ENCODE results near the gene ANKRD28. TPM values are rescaled to one million over a fixed set of nuclear protein-coding genes. Genes with fewer than 3 reads are reported as not detected.

Gene ANKRD28
- total RNA-seq, 2 experiments from 2014 or later: 52.9 to 59.9 TPM

DNA sequence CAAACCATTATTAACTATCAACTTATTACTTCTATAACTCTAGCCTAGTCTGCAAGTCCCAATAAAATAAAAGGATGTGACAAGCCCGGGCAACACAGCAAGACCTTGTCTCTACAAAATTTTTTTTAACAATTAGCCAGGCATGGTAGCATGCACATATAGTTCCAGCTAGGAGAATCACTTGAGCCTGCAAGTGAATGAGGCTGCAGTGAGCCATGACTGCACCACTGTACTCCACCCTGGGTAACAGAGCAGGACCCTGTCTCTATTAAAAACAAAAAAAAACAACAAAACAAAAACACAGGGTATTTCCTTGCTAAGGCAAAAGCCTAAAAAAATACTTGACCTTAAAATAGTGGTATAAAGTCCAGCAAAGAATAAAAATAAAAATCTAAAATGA, 31.4 kb downstream of the ANKRD28 start:
- Histone ChIP-seq H3K4me2 (ENCODE audit: low read length) (no peak overlapping the region), H4K20me1 (ENCODE audit: insufficient read depth, low read length) (no peaks in the 10 kb centered on the region), H2AFZ (ENCODE audit: low read length) (no peak overlapping the region), H3K27ac (ENCODE audit: low read depth, low read length, poor library complexity, severe bottlenecking) (no peak overlapping the region), H3K9me2 (ENCODE audit: insufficient read depth, low read length) (no peaks in the 10 kb centered on the region), H3K4me3 (ENCODE audit: low read depth, low read length, poor library complexity, severe bottlenecking) (no peak overlapping the region), H3K4me1 (ENCODE audit: insufficient read depth, low read length, poor library complexity, severe bottlenecking) (no peaks in the 10 kb centered on the region), H3K36me3 (ENCODE audit: insufficient read depth, low read length) (peaks cover 12% of the 10 kb centered on the region; the same call in 1 of the 2 replicates), H3K9me3 (ENCODE audit: low read length) (no peaks in the 10 kb centered on the region), H3K79me2 (ENCODE audit: insufficient read depth, low read depth, low read length) (peaks cover 8% of the 10 kb centered on the region; the same call in 1 of the 2 replicates)
- no TSS peak for BruUV-seq (replicated peaks)
- ChIA-PET CTCF (ENCODE audit: unreplicated experiment) (no interaction called here), POLR2A (interaction anchor here (0.6 to 1.4 kb wide), 3 partner anchors 10 to 436 kb away, joined by 3 read pairs; no protein-coding TSS in a partner anchor)
- TF ChIP-seq, protein P1, sequence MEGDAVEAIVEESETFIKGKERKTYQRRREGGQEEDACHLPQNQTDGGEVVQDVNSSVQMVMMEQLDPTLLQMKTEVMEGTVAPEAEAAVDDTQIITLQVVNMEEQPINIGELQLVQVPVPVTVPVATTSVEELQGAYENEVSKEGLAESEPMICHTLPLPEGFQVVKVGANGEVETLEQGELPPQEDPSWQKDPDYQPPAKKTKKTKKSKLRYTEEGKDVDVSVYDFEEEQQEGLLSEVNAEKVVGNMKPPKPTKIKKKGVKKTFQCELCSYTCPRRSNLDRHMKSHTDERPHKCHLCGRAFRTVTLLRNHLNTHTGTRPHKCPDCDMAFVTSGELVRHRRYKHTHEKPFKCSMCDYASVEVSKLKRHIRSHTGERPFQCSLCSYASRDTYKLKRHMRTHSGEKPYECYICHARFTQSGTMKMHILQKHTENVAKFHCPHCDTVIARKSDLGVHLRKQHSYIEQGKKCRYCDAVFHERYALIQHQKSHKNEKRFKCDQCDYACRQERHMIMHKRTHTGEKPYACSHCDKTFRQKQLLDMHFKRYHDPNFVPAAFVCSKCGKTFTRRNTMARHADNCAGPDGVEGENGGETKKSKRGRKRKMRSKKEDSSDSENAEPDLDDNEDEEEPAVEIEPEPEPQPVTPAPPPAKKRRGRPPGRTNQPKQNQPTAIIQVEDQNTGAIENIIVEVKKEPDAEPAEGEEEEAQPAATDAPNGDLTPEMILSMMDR (conservative IDR thresholded peaks at IDR 0.05; ENCODE audit: low read length): no peak
- TF ChIP-seq EZH2phosphoT487 (IDR thresholded peaks at IDR 0.05; ENCODE audit: borderline replicate concordance, low read depth, low read length): no peak
- intact Hi-C loops (cut with micrococcal nuclease; ENCODE audit: unreplicated experiment): no loop called here
- no peak for DNase-seq (ENCODE audit: low spot score)

DNA sequence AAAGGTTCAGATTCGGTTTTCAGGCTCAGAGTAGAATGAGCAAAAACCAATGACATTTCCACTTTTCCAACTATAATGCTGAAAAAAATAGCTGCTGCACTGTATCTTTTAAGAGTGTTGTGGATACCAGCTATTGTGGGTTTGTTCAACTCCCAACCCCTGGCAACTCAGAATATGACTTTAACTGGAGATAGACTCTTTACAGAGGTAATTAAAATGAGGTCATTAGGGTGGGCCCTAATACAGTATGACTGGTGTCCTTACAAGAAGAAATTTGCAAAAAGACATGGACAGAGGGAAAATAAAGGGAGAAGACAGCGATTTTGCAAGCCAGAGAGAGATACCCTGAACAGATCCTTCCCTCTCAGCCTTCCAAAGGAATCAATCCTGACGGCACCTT, 39.5 kb downstream of the ANKRD28 start:
- H3K9me3 ChIP-seq (ENCODE audit: low read length): no peaks in the 10 kb centered on the region
- no peak overlapping the region for H3K27ac ChIP-seq (ENCODE audit: low read depth, low read length, poor library complexity, severe bottlenecking)
- no peak for DNase-seq (ENCODE audit: low spot score)
- ChIA-PET CTCF (ENCODE audit: unreplicated experiment) (no interaction called here), POLR2A (interaction anchor here (0.6 to 2.6 kb wide), 2 partner anchors 10 to 682 kb away, joined by 3 to 8 read pairs; no protein-coding TSS in a partner anchor)
- peaks cover 8% of the 10 kb centered on the region; the same call in 1 of the 2 replicates for H3K36me3 ChIP-seq (ENCODE audit: insufficient read depth, low read length)
- H4K20me1 ChIP-seq (ENCODE audit: insufficient read depth, low read length): no peaks in the 10 kb centered on the region
- no peak overlapping the region for H3K4me3 ChIP-seq (ENCODE audit: low read depth, low read length, poor library complexity, severe bottlenecking)
- no peak overlapping the region for H3K4me2 ChIP-seq (ENCODE audit: low read length)
- H2AFZ ChIP-seq (ENCODE audit: low read length): no peak overlapping the region
- no TSS peak for BruUV-seq (replicated peaks)
- intact Hi-C loops (cut with micrococcal nuclease; ENCODE audit: unreplicated experiment): no loop called here
- H3K9me2 ChIP-seq (ENCODE audit: insufficient read depth, low read length): no peaks in the 10 kb centered on the region
- no peaks in the 10 kb centered on the region for H3K79me2 ChIP-seq (ENCODE audit: insufficient read depth, low read depth, low read length)
- no peak for TF ChIP-seq EZH2phosphoT487 (IDR thresholded peaks at IDR 0.05; ENCODE audit: borderline replicate concordance, low read depth, low read length)
- TF ChIP-seq, protein P1 (conservative IDR thresholded peaks at IDR 0.05; ENCODE audit: low read length): no peak
- H3K4me1 ChIP-seq (ENCODE audit: insufficient read depth, low read length, poor library complexity, severe bottlenecking): no peaks in the 10 kb centered on the region

DNA sequence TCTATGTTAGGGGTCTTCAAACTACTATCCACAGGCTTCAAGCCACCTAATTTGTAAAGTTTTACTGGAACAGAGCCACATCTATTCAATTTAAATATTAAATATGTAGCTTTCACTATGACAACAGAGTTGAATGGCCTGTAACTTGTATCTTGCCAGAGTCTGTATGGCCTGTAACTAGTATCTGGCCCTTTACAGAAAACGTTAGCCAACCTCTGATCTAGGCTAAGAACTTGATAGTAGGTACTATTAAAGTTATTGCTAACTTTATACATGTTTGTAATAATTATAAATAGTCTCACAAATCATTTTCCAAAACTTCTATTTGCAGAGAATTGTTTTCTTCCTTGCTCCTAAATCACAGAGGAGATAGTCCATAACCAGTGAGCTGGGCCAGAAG, 40.0 kb downstream of the ANKRD28 start:
- H3K9me3 ChIP-seq (ENCODE audit: low read length): no peaks in the 10 kb centered on the region
- no peak for DNase-seq (ENCODE audit: low spot score)
- H3K36me3 ChIP-seq (ENCODE audit: insufficient read depth, low read length): peaks cover 8% of the 10 kb centered on the region; the same call in 1 of the 2 replicates
- no TSS peak for BruUV-seq (replicated peaks)
- H3K4me1 ChIP-seq (ENCODE audit: insufficient read depth, low read length, poor library complexity, severe bottlenecking): no peaks in the 10 kb centered on the region
- no peak overlapping the region for H3K4me2 ChIP-seq (ENCODE audit: low read length)
- H3K27ac ChIP-seq (ENCODE audit: low read depth, low read length, poor library complexity, severe bottlenecking): no peak overlapping the region
- intact Hi-C loops (cut with micrococcal nuclease; ENCODE audit: unreplicated experiment): no loop called here
- no peak overlapping the region for H3K4me3 ChIP-seq (ENCODE audit: low read depth, low read length, poor library complexity, severe bottlenecking)
- H4K20me1 ChIP-seq (ENCODE audit: insufficient read depth, low read length): no peaks in the 10 kb centered on the region
- ChIA-PET CTCF (ENCODE audit: unreplicated experiment) (no interaction called here), POLR2A (interaction anchor here (0.6 to 2.6 kb wide), 2 partner anchors 11 to 683 kb away, joined by 3 to 8 read pairs; no protein-coding TSS in a partner anchor)
- TF ChIP-seq, protein P1 (conservative IDR thresholded peaks at IDR 0.05; ENCODE audit: low read length): no peak
- TF ChIP-seq EZH2phosphoT487 (IDR thresholded peaks at IDR 0.05; ENCODE audit: borderline replicate concordance, low read depth, low read length): no peak
- H2AFZ ChIP-seq (ENCODE audit: low read length): no peak overlapping the region
- H3K79me2 ChIP-seq (ENCODE audit: insufficient read depth, low read depth, low read length): no peaks in the 10 kb centered on the region
- H3K9me2 ChIP-seq (ENCODE audit: insufficient read depth, low read length): no peaks in the 10 kb centered on the region
